HepG2 (cell line): ENCODE data around the gene EGFR. TPM values are rescaled to one million over a fixed set of nuclear protein-coding genes. Genes with fewer than 3 reads are reported as not detected.

Source experiments
- BRD4 ChIP-seq: sonication (generic); formaldehyde crosslinking; IDR thresholded peaks from 2 replicates; pipeline ENCODE4 v1.4.0; 2020; ENCODE audit warnings: missing genetic modification reagents
- MED1 ChIP-seq: sonication (generic); formaldehyde crosslinking; IDR thresholded peaks from 2 replicates; pipeline ENCODE4 v1.4.0; 2020; ENCODE audit warnings: missing genetic modification reagents
- PCBP2 ChIP-seq: fragments of 200-400 bp; formaldehyde crosslinking; optimal IDR thresholded peaks from 2 replicates; pipeline ENCODE3; 2018; ENCODE audit warnings: low read length, low read depth; ENCODE audit not compliant: poor library complexity, severe bottlenecking
- PHB2 ChIP-seq: fragments of 450-650 bp; IDR thresholded peaks from 2 replicates; pipeline ENCODE4 v1.6.1; 2018; ENCODE audit not compliant: partially characterized antibody
- POLR2G ChIP-seq: fragments of 200-400 bp; formaldehyde crosslinking; IDR thresholded peaks from 2 replicates; pipeline ENCODE4 v1.6.1; 2018; ENCODE audit warnings: mild to moderate bottlenecking, low read depth, low read length, moderate library complexity
- RARA ChIP-seq: IDR thresholded peaks from 2 replicates; pipeline ENCODE4 v1.6.1; 2016; ENCODE audit warnings: missing genetic modification reagents, missing compliant biosample characterization
- RXRA ChIP-seq: sonication (generic); formaldehyde crosslinking; IDR thresholded peaks from 2 replicates; pipeline ENCODE4 v1.5.1; 2020; ENCODE audit warnings: missing genetic modification reagents
- SMC3 ChIP-seq: IDR thresholded peaks from 2 replicates; pipeline ENCODE4 v1.6.1; 2011; ENCODE audit warnings: low read length, improper control_type of control experiment
- SPEN ChIP-seq: sonication (generic); formaldehyde crosslinking; IDR thresholded peaks from 2 replicates; pipeline ENCODE4 v1.5.1; 2020; ENCODE audit warnings: low read depth, mild to moderate bottlenecking, missing genetic modification reagents
- ZNF138 ChIP-seq: sonication (generic); formaldehyde crosslinking; IDR thresholded peaks from 2 replicates; pipeline ENCODE4 v1.5.0; 2020; ENCODE audit warnings: mild to moderate bottlenecking, low read depth, missing genetic modification reagents
- ZNF605 ChIP-seq: sonication (generic); formaldehyde crosslinking; IDR thresholded peaks from 2 replicates; pipeline ENCODE4 v1.8.0; 2022; ENCODE audit warnings: mild to moderate bottlenecking, missing genetic modification reagents
- polyA plus RNA-seq, 8 experiments: library from polyadenylated mRNA; depleted of rRNA in 3 of 8; stranded (reverse) in 7 of 8; unstranded in 1 of 8; fragments of >200 nt; fragmentation: Illumina TruSeq in 4 of 8; extraction: Trizol in 4 of 8; gene quantifications; 2 replicates each; pipeline versions ENCODE4 v1.2.1 to v1.2.3, GENCODE V29; 2011 to 2016; ENCODE audit warnings: low read depth in 4 of 8, missing spikeins in 1 of 8, mixed read lengths in 1 of 8; ENCODE audit not compliant: insufficient read depth in 1 of 8
- total RNA-seq, 5 experiments: library from RNA; depleted of rRNA; stranded (reverse); fragments of >200 nt; fragmentation: Illumina TruSeq; extraction: Trizol; gene quantifications; 2 replicates each; pipeline ENCODE4 v1.2.3, GENCODE V29; 2016; ENCODE audit warnings: low read depth in 1 of 5
- TF ChIP-seq, protein P1 (sequence below): sonication (generic); formaldehyde crosslinking; IDR thresholded peaks from 2 replicates; pipeline ENCODE4 v1.4.0; 2020; ENCODE audit warnings: mild to moderate bottlenecking, missing genetic modification reagents
- TF ChIP-seq, protein P2 (sequence below): sonication (generic); formaldehyde crosslinking; IDR thresholded peaks from 2 replicates; pipeline ENCODE4 v1.5.1; 2020; ENCODE audit warnings: missing genetic modification reagents, mild to moderate bottlenecking, borderline replicate concordance
- TF ChIP-seq, protein P3 (sequence below): sonication (generic); formaldehyde crosslinking; IDR thresholded peaks from 2 replicates; pipeline ENCODE4 v1.5.1; 2020; ENCODE audit warnings: mild to moderate bottlenecking, missing genetic modification reagents
- TF ChIP-seq, protein P4 (sequence below): sonication (generic); formaldehyde crosslinking; IDR thresholded peaks from 2 replicates; pipeline ENCODE4 v1.5.0; 2020; ENCODE audit warnings: missing genetic modification reagents
- TF ChIP-seq, protein P5 (sequence below): sonication (generic); formaldehyde crosslinking; IDR thresholded peaks from 2 replicates; pipeline ENCODE4 v1.4.0; 2020; ENCODE audit warnings: mild to moderate bottlenecking, missing genetic modification reagents, borderline replicate concordance
- TF ChIP-seq, protein P6 (sequence below): sonication (generic); formaldehyde crosslinking; IDR thresholded peaks from 2 replicates; pipeline ENCODE4 v1.9.0; 2021; ENCODE audit warnings: missing genetic modification reagents, mild to moderate bottlenecking, borderline replicate concordance

EGFR gene
- total and polyA plus RNA-seq, 2 of the 13 experiments (the other 11 are each of a cell fraction or from before 2014, with no cell fraction given), result 7.0 to 10.0 TPM

DNA sequence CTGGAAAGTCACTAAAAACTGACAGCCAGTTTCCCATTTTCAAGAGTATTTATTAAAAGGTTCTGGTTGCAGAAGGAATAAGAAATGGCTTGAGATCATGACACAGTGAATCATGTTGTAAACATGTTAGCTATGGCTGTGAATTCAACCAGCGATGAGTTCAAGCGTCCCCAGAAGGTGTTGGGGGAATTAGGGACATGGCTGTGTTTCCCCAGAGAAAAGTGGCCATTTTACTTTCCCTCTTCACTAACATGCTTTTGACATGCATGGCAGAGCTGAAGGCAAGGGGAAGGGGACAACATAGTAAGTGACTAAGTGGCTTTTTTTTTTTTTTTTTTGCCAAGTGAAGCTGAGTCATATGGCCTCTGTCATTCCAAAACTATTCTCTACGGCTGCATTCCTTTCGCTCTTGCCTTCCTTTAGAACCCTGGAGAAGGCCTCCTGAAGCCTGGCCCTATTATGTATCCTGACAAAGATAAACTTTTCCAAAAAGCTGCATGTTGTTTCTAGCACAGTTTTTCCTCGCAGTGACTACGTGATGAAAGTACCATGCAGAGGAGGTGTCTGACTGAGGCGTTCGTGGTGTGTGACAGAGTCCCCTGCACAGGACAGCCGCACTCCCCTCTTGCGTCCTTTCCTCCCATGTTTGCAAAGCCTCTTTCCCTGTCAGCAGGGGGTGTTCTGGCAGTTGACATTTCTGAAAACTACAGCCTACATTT lies 46.9 kb downstream of the EGFR start (continued):
- TF ChIP-seq PCBP2 (no peak), MED1 (CRISPR knock-in tag) (no peak), ZNF138 (no peak), SMC3 (no peak; the same call in 1 of the 2 replicates), BRD4 (CRISPR knock-in tag) (no peak), ZNF605 (CRISPR knock-in tag) (no peak), RARA (CRISPR knock-in tag) (no peak), RXRA (no peak), SPEN (CRISPR knock-in tag) (no peak), POLR2G (no peak), PHB2 (no peak)
- TF ChIP-seq, protein P1, sequence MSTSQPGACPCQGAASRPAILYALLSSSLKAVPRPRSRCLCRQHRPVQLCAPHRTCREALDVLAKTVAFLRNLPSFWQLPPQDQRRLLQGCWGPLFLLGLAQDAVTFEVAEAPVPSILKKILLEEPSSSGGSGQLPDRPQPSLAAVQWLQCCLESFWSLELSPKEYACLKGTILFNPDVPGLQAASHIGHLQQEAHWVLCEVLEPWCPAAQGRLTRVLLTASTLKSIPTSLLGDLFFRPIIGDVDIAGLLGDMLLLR (CRISPR knock-in tag), result no peak
- TF ChIP-seq, protein P2, sequence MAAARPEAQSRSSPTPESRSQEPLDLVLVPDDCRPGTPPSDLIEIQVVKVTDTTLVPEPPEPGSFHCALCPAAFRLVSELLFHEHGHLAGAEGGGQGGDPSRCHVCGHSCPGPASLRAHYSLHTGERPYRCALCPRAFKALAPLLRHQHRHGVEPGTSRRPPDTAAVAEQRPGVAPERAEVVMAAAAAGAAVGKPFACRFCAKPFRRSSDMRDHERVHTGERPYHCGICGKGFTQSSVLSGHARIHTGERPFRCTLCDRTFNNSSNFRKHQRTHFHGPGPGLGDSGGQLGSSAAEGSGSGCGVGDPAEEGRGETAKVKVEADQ, result no peak
- TF ChIP-seq, protein P3, sequence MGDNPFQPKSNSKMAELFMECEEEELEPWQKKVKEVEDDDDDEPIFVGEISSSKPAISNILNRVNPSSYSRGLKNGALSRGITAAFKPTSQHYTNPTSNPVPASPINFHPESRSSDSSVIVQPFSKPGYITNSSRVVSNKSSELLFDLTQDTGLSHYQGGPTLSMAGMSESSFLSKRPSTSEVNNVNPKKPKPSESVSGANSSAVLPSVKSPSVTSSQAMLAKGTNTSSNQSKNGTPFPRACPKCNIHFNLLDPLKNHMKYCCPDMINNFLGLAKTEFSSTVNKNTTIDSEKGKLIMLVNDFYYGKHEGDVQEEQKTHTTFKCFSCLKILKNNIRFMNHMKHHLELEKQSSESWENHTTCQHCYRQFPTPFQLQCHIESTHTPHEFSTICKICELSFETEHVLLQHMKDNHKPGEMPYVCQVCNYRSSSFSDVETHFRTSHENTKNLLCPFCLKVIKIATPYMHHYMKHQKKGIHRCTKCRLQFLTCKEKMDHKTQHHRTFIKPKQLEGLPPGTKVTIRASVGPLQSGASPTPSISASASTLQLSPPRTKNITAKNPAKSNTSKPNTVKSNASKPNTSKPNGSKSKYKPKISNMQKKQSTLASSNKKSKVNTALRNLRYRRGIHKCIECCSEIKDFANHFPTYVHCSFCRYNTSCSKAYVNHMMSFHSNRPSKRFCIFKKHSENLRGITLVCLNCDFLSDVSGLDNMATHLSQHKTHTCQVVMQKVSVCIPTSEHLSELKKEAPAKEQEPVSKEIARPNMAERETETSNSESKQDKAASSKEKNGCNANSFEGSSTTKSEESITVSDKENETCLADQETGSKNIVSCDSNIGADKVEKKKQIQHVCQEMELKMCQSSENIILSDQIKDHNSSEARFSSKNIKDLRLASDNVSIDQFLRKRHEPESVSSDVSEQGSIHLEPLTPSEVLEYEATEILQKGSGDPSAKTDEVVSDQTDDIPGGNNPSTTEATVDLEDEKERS, result no peak
- TF ChIP-seq, protein P4, sequence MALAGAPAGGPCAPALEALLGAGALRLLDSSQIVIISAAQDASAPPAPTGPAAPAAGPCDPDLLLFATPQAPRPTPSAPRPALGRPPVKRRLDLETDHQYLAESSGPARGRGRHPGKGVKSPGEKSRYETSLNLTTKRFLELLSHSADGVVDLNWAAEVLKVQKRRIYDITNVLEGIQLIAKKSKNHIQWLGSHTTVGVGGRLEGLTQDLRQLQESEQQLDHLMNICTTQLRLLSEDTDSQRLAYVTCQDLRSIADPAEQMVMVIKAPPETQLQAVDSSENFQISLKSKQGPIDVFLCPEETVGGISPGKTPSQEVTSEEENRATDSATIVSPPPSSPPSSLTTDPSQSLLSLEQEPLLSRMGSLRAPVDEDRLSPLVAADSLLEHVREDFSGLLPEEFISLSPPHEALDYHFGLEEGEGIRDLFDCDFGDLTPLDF (CRISPR knock-in tag), result no peak
- TF ChIP-seq, protein P5, sequence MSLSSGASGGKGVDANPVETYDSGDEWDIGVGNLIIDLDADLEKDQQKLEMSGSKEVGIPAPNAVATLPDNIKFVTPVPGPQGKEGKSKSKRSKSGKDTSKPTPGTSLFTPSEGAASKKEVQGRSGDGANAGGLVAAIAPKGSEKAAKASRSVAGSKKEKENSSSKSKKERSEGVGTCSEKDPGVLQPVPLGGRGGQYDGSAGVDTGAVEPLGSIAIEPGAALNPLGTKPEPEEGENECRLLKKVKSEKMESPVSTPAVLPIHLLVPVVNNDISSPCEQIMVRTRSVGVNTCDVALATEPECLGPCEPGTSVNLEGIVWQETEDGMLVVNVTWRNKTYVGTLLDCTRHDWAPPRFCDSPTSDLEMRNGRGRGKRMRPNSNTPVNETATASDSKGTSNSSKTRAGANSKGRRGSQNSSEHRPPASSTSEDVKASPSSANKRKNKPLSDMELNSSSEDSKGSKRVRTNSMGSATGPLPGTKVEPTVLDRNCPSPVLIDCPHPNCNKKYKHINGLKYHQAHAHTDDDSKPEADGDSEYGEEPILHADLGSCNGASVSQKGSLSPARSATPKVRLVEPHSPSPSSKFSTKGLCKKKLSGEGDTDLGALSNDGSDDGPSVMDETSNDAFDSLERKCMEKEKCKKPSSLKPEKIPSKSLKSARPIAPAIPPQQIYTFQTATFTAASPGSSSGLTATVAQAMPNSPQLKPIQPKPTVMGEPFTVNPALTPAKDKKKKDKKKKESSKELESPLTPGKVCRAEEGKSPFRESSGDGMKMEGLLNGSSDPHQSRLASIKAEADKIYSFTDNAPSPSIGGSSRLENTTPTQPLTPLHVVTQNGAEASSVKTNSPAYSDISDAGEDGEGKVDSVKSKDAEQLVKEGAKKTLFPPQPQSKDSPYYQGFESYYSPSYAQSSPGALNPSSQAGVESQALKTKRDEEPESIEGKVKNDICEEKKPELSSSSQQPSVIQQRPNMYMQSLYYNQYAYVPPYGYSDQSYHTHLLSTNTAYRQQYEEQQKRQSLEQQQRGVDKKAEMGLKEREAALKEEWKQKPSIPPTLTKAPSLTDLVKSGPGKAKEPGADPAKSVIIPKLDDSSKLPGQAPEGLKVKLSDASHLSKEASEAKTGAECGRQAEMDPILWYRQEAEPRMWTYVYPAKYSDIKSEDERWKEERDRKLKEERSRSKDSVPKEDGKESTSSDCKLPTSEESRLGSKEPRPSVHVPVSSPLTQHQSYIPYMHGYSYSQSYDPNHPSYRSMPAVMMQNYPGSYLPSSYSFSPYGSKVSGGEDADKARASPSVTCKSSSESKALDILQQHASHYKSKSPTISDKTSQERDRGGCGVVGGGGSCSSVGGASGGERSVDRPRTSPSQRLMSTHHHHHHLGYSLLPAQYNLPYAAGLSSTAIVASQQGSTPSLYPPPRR (CRISPR knock-in tag), result no peak
- TF ChIP-seq, protein P6, sequence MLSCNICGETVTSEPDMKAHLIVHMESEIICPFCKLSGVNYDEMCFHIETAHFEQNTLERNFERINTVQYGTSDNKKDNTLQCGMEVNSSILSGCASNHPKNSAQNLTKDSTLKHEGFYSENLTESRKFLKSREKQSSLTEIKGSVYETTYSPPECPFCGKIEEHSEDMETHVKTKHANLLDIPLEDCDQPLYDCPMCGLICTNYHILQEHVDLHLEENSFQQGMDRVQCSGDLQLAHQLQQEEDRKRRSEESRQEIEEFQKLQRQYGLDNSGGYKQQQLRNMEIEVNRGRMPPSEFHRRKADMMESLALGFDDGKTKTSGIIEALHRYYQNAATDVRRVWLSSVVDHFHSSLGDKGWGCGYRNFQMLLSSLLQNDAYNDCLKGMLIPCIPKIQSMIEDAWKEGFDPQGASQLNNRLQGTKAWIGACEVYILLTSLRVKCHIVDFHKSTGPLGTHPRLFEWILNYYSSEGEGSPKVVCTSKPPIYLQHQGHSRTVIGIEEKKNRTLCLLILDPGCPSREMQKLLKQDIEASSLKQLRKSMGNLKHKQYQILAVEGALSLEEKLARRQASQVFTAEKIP (CRISPR knock-in tag), result no peak
